GM21723 (cell line): Measurements from ENCODE around the gene KRIT1.
"Not testable (repeated sequence)": the region's sequence is repeated elsewhere in the genome, so short reads cannot be mapped to it uniquely, and the experiment has no call there.

Experiments
- ATAC-seq: cut with Tn5 transposase; IDR thresholded peaks from one replicate; pipeline ENCODE4 v1.9.1; 2021; ENCODE audit warnings: mild to moderate bottlenecking, moderate library complexity; ENCODE audit not compliant: unreplicated experiment

The KRIT1 gene

GRCh38 chr7:92250603-92251002, 4.9 kb upstream of the KRIT1 start:
- no peak for ATAC-seq

DNA sequence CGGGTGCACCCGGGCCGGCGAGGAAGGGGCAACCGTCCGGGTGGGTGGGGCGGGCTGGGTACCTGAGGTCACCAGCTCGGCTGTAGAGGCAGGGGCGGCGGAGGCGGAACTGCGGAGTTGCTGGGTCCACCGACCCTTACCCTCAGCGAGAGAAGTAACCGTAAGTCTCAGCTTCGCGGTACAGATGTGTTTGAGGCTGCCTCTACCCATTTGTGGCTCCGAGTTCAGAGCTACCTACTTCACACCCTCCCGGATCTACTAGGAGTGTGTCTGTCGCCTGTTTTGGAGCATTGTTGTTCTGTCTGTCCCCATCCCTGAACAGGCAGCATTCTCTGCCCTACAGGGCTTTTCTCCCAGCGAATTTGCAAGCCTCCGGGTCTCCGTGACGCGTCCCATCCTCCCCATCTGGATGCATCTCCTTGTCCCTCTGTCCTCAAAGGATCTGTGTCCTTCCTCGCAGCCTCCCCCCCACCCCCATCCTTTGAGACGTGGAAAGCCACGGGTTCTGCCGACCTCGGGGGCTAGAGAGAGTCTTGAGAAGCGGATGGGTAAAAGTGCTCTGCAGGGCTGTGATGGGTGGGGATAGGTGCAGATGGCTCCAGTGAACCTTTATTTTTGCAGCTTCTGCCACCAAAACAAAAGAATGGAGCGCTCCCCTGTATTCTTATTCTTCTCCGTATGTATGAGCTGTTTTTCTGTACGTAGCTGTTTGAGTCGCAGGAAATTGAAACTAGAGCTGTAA, 817 bp upstream of the KRIT1 start:
- ATAC-seq = peak; percentile 36

- ATAC-seq = peak; percentile 2
Measured at GRCh38 chr7:92244808-92245486, 767 bp downstream of the KRIT1 start.

GRCh38 chr7:92242972-92243371, 2.7 kb downstream of the KRIT1 start:
- ATAC-seq = no peak

DNA sequence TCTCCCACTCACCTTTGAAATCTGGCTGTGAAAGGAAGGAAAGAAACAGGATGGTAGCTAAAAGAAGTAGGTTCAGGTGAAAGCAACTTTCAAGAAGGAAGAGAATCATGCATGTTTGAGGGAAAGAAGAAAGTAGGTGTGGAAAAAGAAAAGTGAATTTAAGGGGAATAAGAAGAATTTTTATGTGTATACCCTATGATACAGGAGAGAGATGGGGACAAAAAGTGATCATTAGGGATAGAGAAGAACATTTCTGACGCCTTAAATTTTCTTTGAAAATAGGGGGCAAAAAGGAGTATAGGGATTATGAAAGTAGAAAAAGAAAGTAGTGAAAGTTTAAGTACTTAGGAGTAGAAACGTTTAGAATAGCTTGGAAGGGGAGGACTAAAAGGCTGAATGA, 15.2 kb downstream of the KRIT1 start:
- ATAC-seq = no peak

GRCh38 chr7:92228742-92229141, 17.0 kb downstream of the KRIT1 start:
- ATAC-seq = no peak

GRCh38 chr7:92228100-92228499, 17.6 kb downstream of the KRIT1 start:
- ATAC-seq = no peak

DNA sequence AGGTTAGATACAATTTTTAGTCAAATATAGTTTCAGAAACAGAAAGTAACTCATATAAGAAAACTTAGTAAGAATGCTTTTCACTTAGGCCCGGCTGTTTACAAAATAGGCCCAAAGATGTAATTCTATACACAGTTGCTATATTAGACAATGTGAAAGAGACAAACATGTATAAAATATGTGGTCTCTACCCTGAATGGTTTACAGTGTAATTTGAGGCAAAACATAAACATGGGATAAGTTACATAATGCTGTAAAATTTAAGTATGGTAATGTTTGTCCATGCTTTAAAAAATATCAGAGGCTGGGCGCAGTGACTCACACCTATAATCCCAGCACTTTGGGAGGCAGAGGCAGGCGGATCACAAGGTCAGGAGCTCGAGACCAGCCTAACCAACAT, 18.7 kb downstream of the KRIT1 start:
- no peak for ATAC-seq

- ATAC-seq = no peak
Measured at GRCh38 chr7:92221766-92222165, 23.9 kb downstream of the KRIT1 start.

DNA sequence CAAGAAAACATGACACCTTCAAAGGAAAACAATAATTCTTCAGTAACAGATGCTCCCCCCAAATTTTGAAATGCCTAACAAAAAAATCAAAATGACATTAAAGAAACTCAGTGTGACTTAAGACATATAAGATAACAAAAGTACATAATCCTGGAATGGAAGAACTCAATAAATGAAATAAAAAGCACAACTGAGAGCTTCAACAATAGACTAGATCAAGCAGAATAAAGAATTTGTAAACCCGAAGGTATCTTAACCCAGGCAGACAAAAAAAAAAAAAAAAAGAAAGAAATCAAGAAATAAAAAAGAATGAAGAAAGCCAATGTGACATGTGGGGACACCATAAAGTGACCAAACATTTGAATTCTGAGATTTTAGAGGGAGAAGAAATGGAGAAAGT, 39.0 kb downstream of the KRIT1 start:
- no peak for ATAC-seq

DNA sequence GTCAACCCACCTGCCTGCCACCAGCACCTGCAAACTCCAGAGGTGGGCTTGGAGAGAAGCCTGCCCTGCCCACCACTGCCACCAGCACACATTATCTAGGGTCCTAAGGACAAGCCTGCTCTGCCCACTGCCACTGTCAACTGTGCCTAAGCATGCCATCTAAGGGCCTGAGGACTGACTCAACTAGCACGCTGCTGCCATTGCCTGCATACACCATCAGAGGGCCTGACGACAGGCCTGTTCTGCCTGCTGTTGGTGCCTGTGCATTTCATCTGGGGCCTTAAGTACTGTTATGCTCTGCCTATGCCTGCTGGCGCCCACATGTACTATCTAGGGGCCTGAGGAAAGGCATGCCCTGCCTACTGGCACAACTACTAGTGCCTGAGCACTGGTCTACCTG, 39.7 kb downstream of the KRIT1 start:
- ATAC-seq = no peak

DNA sequence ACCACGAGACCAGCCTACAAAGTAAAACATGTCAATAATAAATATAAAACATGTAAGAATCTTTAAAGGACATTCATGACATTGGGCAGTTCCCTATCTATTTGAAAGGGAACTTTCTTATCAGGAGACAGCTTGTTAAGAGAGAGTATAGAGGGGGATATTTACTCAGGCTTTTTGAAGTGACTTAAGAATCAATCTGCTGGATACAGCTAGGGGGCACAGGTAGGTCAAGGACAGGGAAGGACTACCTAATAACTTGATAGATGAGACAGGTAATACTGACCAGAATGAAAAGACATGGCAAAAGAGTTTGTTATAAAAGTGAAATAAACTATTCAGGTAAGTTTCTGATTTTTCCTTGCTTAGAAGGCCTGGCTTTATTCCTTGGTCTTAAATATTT, 44.9 kb downstream of the KRIT1 start:
- ATAC-seq = no peak

GRCh38 chr7:92192326-92192725, 53.4 kb downstream of the KRIT1 start:
- no peak for ATAC-seq

- not testable (repeated sequence) for ATAC-seq
Measured at GRCh38 chr7:92189246-92189645, 56.5 kb downstream of the KRIT1 start.

- not testable (repeated sequence) for ATAC-seq
Measured at GRCh38 chr7:92184294-92184693, 61.4 kb downstream of the KRIT1 start.

- peak; percentile 100 for ATAC-seq
Measured at GRCh38 chr7:92178928-92179924, 66.5 kb downstream of the KRIT1 start, which contains the start of gene LRRD1. Gene LRRD1 (minus strand): TSS chr7:92179142. CDS start chr7:92165202, 13,940 bp downstream.

- ATAC-seq = no peak
Measured at GRCh38 chr7:92177362-92177761, 68.4 kb downstream of the KRIT1 start.

GRCh38 chr7:92169529-92169928, 76.2 kb downstream of the KRIT1 start:
- not testable (repeated sequence) for ATAC-seq

GRCh38 chr7:92161271-92161670, 84.4 kb downstream of the KRIT1 start:
- ATAC-seq = no peak

- ATAC-seq = peak; percentile 68
Measured at GRCh38 chr7:92158660-92159575, 86.8 kb downstream of the KRIT1 start.
